HG02588 (cell line): Measurements from ENCODE around the gene DPY19L3.
"Not testable (repeated sequence)": the region's sequence is repeated elsewhere in the genome, so short reads cannot be mapped to it uniquely, and the experiment has no call there.

Source experiments
- ATAC-seq: cut with Tn5 transposase; IDR thresholded peaks from one replicate; pipeline ENCODE4 v1.9.1; 2021; ENCODE audit warnings: mild to moderate bottlenecking, moderate library complexity; ENCODE audit not compliant: unreplicated experiment

Gene DPY19L3

GRCh38 chr19:32405431-32406160, at the start of gene DPY19L3:
Gene DPY19L3, plus strand, starts transcription at chr19:32405770. Its CDS starts 2,484 bp downstream, at chr19:32408254.
- ATAC-seq: peak; percentile 95

- no peak for ATAC-seq
Observed at GRCh38 chr19:32357720-32358119, 47.9 kb upstream of the DPY19L3 start.

GRCh38 chr19:32358321-32358720, 47.2 kb upstream of the DPY19L3 start:
- no peak for ATAC-seq

GRCh38 chr19:32359581-32359980, 46.0 kb upstream of the DPY19L3 start:
- no peak for ATAC-seq

GRCh38 chr19:32361574-32362317, 43.8 kb upstream of the DPY19L3 start:
- no peak for ATAC-seq

GRCh38 chr19:32362318-32362691, 43.3 kb upstream of the DPY19L3 start:
- no peak for ATAC-seq

- ATAC-seq: no peak
Observed at GRCh38 chr19:32363175-32363574, 42.4 kb upstream of the DPY19L3 start.

- no peak for ATAC-seq
Observed at GRCh38 chr19:32363632-32364031, 41.9 kb upstream of the DPY19L3 start.

GRCh38 chr19:32364040-32364439, 41.5 kb upstream of the DPY19L3 start:
- no peak for ATAC-seq

GRCh38 chr19:32367063-32367462, 38.5 kb upstream of the DPY19L3 start:
- ATAC-seq: no peak

- no peak for ATAC-seq
Observed at GRCh38 chr19:32367948-32368536, 37.5 kb upstream of the DPY19L3 start.

- ATAC-seq: no peak
Observed at GRCh38 chr19:32368787-32369186, 36.8 kb upstream of the DPY19L3 start.

- no peak for ATAC-seq
Observed at GRCh38 chr19:32372726-32373517, 32.6 kb upstream of the DPY19L3 start.

- ATAC-seq: no peak
Observed at GRCh38 chr19:32373585-32374295, 31.8 kb upstream of the DPY19L3 start.

GRCh38 chr19:32374362-32374761, 31.2 kb upstream of the DPY19L3 start:
- ATAC-seq: not testable (repeated sequence)

- ATAC-seq: not testable (repeated sequence)
Observed at GRCh38 chr19:32377088-32377487, 28.5 kb upstream of the DPY19L3 start.

- ATAC-seq: no peak
Observed at GRCh38 chr19:32380269-32380668, 25.3 kb upstream of the DPY19L3 start.

GRCh38 chr19:32387701-32388392, 17.7 kb upstream of the DPY19L3 start:
- ATAC-seq: no peak

- ATAC-seq: no peak
Observed at GRCh38 chr19:32388393-32388855, 17.1 kb upstream of the DPY19L3 start.

GRCh38 chr19:32392901-32393300, 12.7 kb upstream of the DPY19L3 start:
- no peak for ATAC-seq
